K562 (cell line): ENCODE data around the gene HLF. TPM values are rescaled to one million over a fixed set of nuclear protein-coding genes. Genes with fewer than 3 reads are reported as not detected.
A peak's percentile ranks its signal among the peaks of the same experiment; 100 is the strongest.

Experiments used
- ATAC-seq: fragments of 200-7000 bp; cut with Tn5 transposase; 3 replicates; pipeline ENCODE4 v1.9.1; 2020; ENCODE audit warnings: moderate library complexity
- BruUV-seq: library from RNA; stranded (reverse); fragments of 400-500 nt; replicated peaks from 2 replicates; lab custom pipeline; 2021; lab: Mats Ljungman, UMichigan
- CTCF ChIA-PET: fragments of 300-600 bp; formaldehyde crosslinking; extraction: SDS; loops from one replicate; lab custom pipeline; 2021; ENCODE audit warnings: low intra/inter-chr PET ratio; lab: Yijun Ruan, JAX
- POLR2A ChIA-PET: fragments of 300-600, 350-650 bp; sonication (Branson Sonifier 250); formaldehyde crosslinking; extraction: SDS; loops from one replicate; lab custom pipeline; 2021; ENCODE audit warnings: antibody characterized with exemption, inconsistent platforms; lab: Yijun Ruan, JAX
- DNase-seq, 4 experiments: peaks; one replicate each; pipeline versions ENCODE4 v3.0.0 to v3.0.0-alpha.2; 2011 to 2018; ENCODE audit warnings: low spot score in 3 of 4, mixed read lengths in 3 of 4; ENCODE audit errors: extremely low read depth in 1 of 4
- FAIRE-seq: peaks from 2 replicates; lab custom pipeline; 2011; peaks lifted over from hg19 to GRCh38; lab: Jason Lieb, UNC
- H2AFZ ChIP-seq: 2 replicates; pipeline ENCODE4 v1.6.0; 2011; ENCODE audit warnings: low read depth, low read length, control low read depth, inconsistent platforms
- H3K27ac ChIP-seq: fragments of 200-600 bp; 3 replicates; pipeline ENCODE4 v1.8.0; 2011; ENCODE audit warnings: low read depth, mild to moderate bottlenecking, control low read depth, inconsistent platforms, low read length, moderate library complexity, mixed read lengths; ENCODE audit errors: extremely low read depth
- H3K27me3 ChIP-seq, 2 experiments: fragments of 300-600 bp in 1 of 2; 2 replicates in 1 of 2; 3 replicates in 1 of 2; pipeline versions ENCODE4 v1.6.0 to v1.8.0; 2011; ENCODE audit warnings: inconsistent platforms in 2 of 2, low read length in 2 of 2, mild to moderate bottlenecking in 1 of 2, mixed read lengths in 1 of 2, moderate library complexity in 1 of 2; ENCODE audit not compliant: control insufficient read depth in 2 of 2, insufficient read depth in 2 of 2
- H3K36me3 ChIP-seq: fragments of 300-600 bp; 3 replicates; pipeline ENCODE4 v1.8.0; 2011; ENCODE audit warnings: mild to moderate bottlenecking, low read length, inconsistent platforms; ENCODE audit not compliant: control insufficient read depth, insufficient read depth
- H3K4me1 ChIP-seq, 2 experiments: fragments of 200-600 bp in 1 of 2; replicated peaks in 1 of 2; 2 replicates in 1 of 2; 3 replicates in 1 of 2; pipeline versions ENCODE4 v1.5.1 to v1.8.0; 2011; ENCODE audit warnings: inconsistent platforms in 2 of 2, low read length in 2 of 2, mild to moderate bottlenecking in 1 of 2, mixed read lengths in 1 of 2, moderate library complexity in 1 of 2; ENCODE audit not compliant: control insufficient read depth in 2 of 2, insufficient read depth in 2 of 2
- H3K4me2 ChIP-seq: 2 replicates; pipeline ENCODE4 v1.6.1; 2011; ENCODE audit warnings: low read length, control low read depth, inconsistent platforms, mixed read lengths; ENCODE audit not compliant: insufficient read depth
- H3K4me3 ChIP-seq: fragments of 200-600 bp; sonication (generic), shearing (Covaris generic); 2 replicates; pipeline ENCODE4 v1.5.1; 2016; ENCODE audit warnings: control low read depth, inconsistent platforms
- H3K79me2 ChIP-seq: fragments of 200-600 bp; 3 replicates; pipeline ENCODE4 v1.8.0; 2011; ENCODE audit warnings: low read length, inconsistent platforms; ENCODE audit not compliant: control insufficient read depth, insufficient read depth
- H3K9ac ChIP-seq, 2 experiments: 2 replicates each; pipeline versions ENCODE4 v1.6.0 to v1.6.1; 2011; ENCODE audit warnings: low read depth in 2 of 2, low read length in 2 of 2, control low read depth in 1 of 2, inconsistent platforms in 1 of 2, mild to moderate bottlenecking in 1 of 2, mixed read lengths in 1 of 2; ENCODE audit not compliant: insufficient read depth in 1 of 2
- H3K9me1 ChIP-seq: one replicate; pipeline ENCODE4 v1.6.0; 2011; ENCODE audit warnings: inconsistent platforms, mild to moderate bottlenecking, low read length, moderate library complexity; ENCODE audit not compliant: control insufficient read depth, insufficient read depth
- H3K9me3 ChIP-seq: replicated peaks from 2 replicates; pipeline ENCODE4 v1.5.1; 2011; ENCODE audit warnings: low read depth, low read length, inconsistent platforms; ENCODE audit not compliant: control insufficient read depth, insufficient read depth
- H4K20me1 ChIP-seq: replicated peaks from 2 replicates; pipeline ENCODE4 v1.6.1; 2011; ENCODE audit warnings: low read length, inconsistent platforms, mixed read lengths; ENCODE audit not compliant: control insufficient read depth, insufficient read depth
- CREB3L1 ChIP-seq: fragments of 450-650 bp; IDR thresholded peaks from 2 replicates; pipeline ENCODE4 v1.6.1; 2014; ENCODE audit warnings: low read depth, mild to moderate bottlenecking, moderate library complexity, borderline replicate concordance
- KLF13 ChIP-seq: fragments of 450-650 bp; IDR thresholded peaks from 2 replicates; pipeline ENCODE4 v1.6.1; 2016; ENCODE audit warnings: missing genetic modification characterization, low read depth, mild to moderate bottlenecking, missing compliant biosample characterization, moderate library complexity, borderline replicate concordance
- RBM25 ChIP-seq: fragments of 200-400 bp; formaldehyde crosslinking; IDR thresholded peaks from 2 replicates; pipeline ENCODE4 v1.6.1; 2018; ENCODE audit warnings: low read length, low read depth, moderate library complexity; ENCODE audit not compliant: severe bottlenecking
- ZBED1 ChIP-seq: IDR thresholded peaks from 2 replicates; pipeline ENCODE4 v1.6.1; 2014
- ZNF280B ChIP-seq: fragments of 250-450 bp; sonication (Bioruptor Pico); IDR thresholded peaks from 2 replicates; pipeline ENCODE4 v1.5.1; 2021; ENCODE audit warnings: mild to moderate bottlenecking
- WGBS: fragments of 100-300 bp; shearing (Covaris generic); methylation state at CpG from one replicate; pipeline ENCODE4 v1.1.6; 2016; ENCODE audit warnings: low coverage, mixed read lengths; ENCODE audit not compliant: insufficient coverage; ENCODE audit errors: missing lambda C conversion rate; 5-methylcytosine and 5-hydroxymethylcytosine counted together
- in situ Hi-C: fragments of 300-500 bp; cut with MboI; formaldehyde crosslinking; loops from 4 replicates; pipeline ENCODE4 v1.15.0; 2018; ENCODE audit warnings: inconsistent platforms, mixed read lengths
- intact Hi-C: fragments of 100-400 bp; cut with micrococcal nuclease; formaldehyde crosslinking; loops from 2 replicates; pipeline ENCODE4 v1.14.2; 2022
- polyA plus RNA-seq, 8 experiments: library from polyadenylated mRNA; depleted of rRNA in 4 of 8; stranded (reverse) in 5 of 8; unstranded in 3 of 8; fragments of >200 nt; fragmentation: Nextera tagmentation in 2 of 8; fragmentation: Illumina TruSeq in 1 of 8; extraction: Ambion mirVana in 2 of 8; extraction: Trizol in 1 of 8; gene quantifications; 2 replicates each; pipeline versions ENCODE4 v1.2.1 to v1.2.3, GENCODE V29; 2011 to 2014; ENCODE audit warnings: inconsistent platforms in 1 of 8, missing spikeins in 1 of 8
- total RNA-seq, 7 experiments: library from RNA; depleted of rRNA in 6 of 7; stranded (reverse); fragments of >200 nt in 6 of 7; fragmentation: Illumina TruSeq in 2 of 7; extraction: Trizol in 2 of 7; gene quantifications; 2 replicates each; pipeline versions ENCODE4 v1.2.1 to v1.2.3, GENCODE V29; 2011 to 2021; ENCODE audit warnings: low replicate concordance in 1 of 7

HLF gene
- total and polyA plus RNA-seq, 9 of the 15 experiments (the other 6 are each of a cell fraction or from before 2014, with no cell fraction given): 0.03 to 0.24 (median 0.09) TPM

GRCh38 chr17:55271958-55272710 is 7.4 kb downstream of the HLF start (continued):
- TF ChIP-seq KLF13 (tag) (no peak), ZBED1 (no peak), ZNF280B (CRISPR knock-in tag) (no peak)
- TF ChIP-seq, all 486 proteins: peak for 0

- no peaks in the 10 kb centered on the region for H3K9me1 ChIP-seq
- no peaks in the 10 kb centered on the region for H3K79me2 ChIP-seq
- H3K27me3 ChIP-seq: peaks cover 1 to 16% of the 10 kb centered on the region in 2 experiments; a peak in 3 of 5 replicates
- FAIRE-seq: no peak
- ChIA-PET POLR2A (interaction anchor here (0.6 kb wide), 1 partner anchor 72 kb away, joined by 3 read pairs; no protein-coding TSS in a partner anchor), CTCF (no interaction called here)
- in situ Hi-C loops: no loop called here
- no peak overlapping the region for H3K9ac ChIP-seq
- no TSS peak for BruUV-seq
- no peak overlapping the region for H3K27ac ChIP-seq
- H2AFZ ChIP-seq: no peak overlapping the region
- H3K4me2 ChIP-seq: no peak overlapping the region
- no peak for DNase-seq
- no peak for ATAC-seq
- intact Hi-C loops: no loop called here
- TF ChIP-seq RBM25 (peak; percentile 77), CREB3L1 (no peak)
- no peaks in the 10 kb centered on the region for H3K9me3 ChIP-seq
- WGBS: 4% methylated on average over 13 of the region's 13 CpGs
- H3K4me1 ChIP-seq: 0 out of 5 replicates have a peak, but pooled peaks cover 0 to 3% of the 10 kb centered on the region in 2 experiments
- no peaks in the 10 kb centered on the region for H4K20me1 ChIP-seq
- H3K4me3 ChIP-seq: no peak overlapping the region
- no peaks in the 10 kb centered on the region for H3K36me3 ChIP-seq
Measured at GRCh38 chr17:55272711-55273578, 8.2 kb downstream of the HLF start.
